ENCODE data around the gene NEK10.

Gene NEK10

DNA sequence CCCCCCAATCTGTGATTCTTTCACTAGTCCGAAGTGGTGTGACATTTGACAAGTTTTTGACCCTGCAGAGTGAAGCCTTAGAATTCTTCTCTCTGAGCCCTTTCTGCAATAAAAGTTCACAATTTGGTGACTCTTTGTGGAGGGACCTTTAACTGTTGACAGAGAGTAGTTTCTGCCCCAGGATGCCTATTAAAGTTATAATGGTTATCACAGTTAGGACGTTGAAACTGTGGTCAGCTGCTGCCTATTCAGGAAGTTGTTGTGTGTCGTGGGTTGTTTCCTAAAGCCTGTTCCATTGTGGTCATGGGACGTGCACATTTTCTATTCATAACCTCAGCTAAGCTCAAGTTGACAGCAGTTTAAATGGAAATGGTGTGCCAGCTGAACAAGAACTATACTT is 274.5 kb downstream of the NEK10 start:
- no peak for DNase-seq
- in situ Hi-C loops (cut with HindIII; ENCODE audit: low pct_ligation_motif_present, low pct_unique_long_range_greater_than_20kb, low sequenced_read_pairs) = no loop called here

DNA sequence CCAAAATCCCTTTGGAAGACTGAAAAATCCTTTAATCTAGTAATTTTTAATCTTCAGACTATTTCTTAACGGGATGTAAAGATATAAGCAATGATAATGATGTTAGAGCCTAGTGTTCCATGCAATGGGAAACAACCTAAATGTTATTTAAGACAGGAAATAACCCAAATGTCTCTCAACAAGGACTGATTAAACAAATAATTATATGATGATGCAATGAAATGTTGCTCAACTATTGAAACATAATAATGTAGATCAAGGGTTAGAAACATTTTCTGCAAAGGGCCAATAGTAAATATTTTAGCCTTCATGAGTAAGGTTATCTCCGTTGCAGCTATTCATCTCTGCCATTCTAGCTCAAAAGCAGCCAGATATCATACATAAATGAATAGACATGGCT is 275.4 kb downstream of the NEK10 start:
- in situ Hi-C loops (cut with HindIII; ENCODE audit: low pct_ligation_motif_present, low pct_unique_long_range_greater_than_20kb, low sequenced_read_pairs) = no loop called here

DNA sequence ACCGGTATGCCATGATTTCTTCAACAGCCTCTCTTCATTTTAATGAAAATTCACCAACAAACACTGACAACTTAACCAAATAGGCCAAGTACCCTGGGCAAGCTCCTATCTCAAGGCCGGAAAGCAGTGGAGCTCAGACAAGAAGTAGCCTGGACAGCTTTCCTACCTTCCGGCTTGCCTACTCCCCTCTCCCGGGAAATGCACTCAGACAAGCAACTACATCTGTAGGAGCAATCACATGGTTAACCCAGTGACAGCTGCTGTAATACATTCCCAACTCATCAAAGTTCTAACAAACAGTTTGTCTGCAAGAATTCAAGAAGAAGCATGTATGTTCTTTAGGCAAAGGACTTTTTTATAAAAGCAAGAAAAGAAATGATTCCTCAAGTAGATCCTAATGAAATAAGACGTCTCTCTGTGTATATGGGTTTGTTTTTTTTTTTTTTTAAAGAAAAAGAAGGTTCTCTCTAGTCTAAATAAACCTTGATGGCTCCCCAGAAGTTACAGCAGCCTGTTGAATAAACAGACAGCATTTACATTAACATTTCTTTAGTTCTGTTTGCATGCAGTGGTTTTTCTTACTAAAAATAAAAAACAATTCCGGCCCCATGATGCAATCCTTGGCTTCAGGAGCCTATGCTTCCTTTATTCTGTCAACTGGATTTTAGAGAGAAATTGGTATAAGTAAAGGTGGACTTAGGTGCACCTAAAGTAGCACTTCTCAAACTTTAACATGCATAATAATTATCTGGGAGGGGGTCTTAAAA is 278.7 kb downstream of the NEK10 start:
- in situ Hi-C loops (cut with HindIII; ENCODE audit: low pct_ligation_motif_present, low pct_unique_long_range_greater_than_20kb, low sequenced_read_pairs) = no loop called here
- no peak for DNase-seq

More for the DNA sequence above, 275.4 kb downstream of the NEK10 start:
- DNase-seq = no peak

DNA sequence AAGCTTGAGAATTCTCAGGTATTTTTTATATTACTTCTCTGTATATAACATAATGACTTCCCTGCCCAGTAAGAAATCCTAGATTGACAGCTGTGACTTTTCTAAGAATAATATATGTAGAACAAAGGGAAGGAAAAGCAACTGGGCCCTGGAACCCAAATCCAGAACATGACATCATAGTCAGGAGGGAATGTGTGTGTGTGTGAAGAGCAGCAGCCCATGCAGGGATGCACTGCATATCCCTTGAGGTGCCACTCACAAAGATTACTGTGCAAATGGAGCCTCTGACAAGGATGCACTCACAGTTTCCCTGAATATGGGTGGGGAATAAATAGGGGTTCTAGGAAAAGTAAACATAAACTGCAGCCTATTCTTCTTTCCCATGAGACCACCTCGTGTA is 279.5 kb downstream of the NEK10 start:
- no peak for DNase-seq
- in situ Hi-C loops (cut with HindIII; ENCODE audit: low pct_ligation_motif_present, low pct_unique_long_range_greater_than_20kb, low sequenced_read_pairs) = no loop called here

DNA sequence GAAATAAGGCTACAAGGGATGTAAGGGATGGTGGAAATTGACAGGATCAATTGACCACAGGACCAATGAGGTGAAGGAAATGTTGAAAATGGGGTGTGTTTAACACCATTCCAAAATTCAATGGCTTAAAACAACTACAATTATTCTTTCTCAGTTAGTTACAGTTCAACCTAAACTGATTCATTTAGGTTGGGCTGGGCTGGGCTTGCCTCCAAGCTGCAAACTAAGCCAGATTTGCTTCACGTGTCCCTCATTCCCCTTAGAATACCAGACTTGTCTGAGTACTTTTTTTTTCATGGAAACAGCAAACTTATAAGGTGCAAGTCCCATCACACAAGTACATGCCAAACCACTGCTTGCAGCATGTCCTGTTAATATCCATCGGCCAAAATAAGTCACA is 280.1 kb downstream of the NEK10 start:
- in situ Hi-C loops (cut with HindIII; ENCODE audit: low pct_ligation_motif_present, low pct_unique_long_range_greater_than_20kb, low sequenced_read_pairs) = no loop called here
- no peak for DNase-seq

DNA sequence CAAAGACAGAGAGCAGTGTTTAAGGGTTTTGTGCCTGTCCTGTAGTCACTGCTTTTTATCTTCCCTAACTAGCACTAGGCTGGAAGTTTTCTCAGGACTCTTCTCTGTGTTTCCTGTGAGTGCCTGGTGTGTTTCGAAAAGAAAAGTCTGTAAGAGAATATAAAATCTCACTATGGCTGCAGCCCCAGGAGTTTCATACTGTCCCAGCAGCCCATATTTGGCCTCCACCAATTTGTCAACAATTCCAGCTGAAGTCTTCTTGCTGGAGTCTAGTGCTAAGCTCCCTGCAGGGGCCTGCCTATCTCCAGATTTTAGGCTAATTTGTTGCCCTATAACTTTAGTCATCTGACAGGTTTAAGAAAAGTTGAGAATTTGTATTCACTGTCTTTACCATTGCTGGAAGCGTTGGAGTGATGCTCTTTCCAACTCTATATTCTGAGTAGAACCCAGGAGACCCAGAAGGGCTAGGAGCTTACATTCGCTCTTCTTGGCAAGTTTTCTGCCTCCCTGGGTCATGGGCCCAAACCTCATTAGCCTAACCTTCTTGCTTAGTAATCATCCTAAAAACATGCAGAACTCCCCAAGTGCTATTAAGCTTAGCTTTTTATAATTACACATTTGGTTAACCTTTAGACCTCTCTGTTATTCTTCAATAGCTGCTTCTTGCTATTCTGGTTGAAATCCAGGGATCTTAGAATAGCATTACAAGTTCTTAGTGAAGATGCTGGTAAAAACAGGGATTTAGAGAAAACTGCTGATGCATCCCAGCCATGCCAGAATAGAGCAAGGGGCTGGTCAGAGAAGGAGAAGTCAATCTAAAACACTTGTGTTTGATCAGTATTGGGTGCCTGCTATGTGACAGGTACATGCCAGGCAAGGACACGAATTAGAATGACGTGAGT is 283.1 kb downstream of the NEK10 start:
- DNase-seq = no peak
- in situ Hi-C loops (cut with HindIII; ENCODE audit: low pct_ligation_motif_present, low pct_unique_long_range_greater_than_20kb, low sequenced_read_pairs) = no loop called here

DNA sequence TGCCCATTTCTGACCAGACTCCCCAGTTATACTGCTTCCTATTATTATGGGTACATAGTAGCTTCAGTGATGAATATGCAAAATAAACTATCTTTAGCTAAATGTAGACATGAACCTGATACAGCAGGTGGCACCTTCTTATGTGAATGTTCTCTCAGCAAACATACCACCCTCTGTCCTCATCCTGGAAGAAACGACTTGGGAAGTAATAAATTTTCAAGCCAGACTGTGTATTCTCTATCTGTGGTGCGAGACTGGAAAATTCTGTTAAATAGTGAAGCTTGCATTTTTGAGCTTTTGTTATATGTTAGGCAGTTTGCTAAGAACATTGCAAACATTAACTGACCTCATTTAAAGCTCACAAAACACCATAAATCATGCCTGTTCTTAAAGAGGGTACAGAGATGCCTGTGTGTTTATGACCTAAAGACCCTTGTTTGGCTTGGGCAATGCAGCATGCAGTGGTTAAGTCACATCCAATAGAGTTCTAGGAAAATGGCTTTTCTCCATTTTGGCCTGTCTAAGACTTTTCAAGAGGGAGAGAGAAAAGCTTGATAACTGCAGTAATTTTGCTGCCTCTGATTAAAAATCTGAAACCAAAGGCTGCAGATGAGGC is 287.1 kb downstream of the NEK10 start:
- in situ Hi-C loops (cut with HindIII; ENCODE audit: low pct_ligation_motif_present, low pct_unique_long_range_greater_than_20kb, low sequenced_read_pairs) = no loop called here
- no peak for DNase-seq

DNA sequence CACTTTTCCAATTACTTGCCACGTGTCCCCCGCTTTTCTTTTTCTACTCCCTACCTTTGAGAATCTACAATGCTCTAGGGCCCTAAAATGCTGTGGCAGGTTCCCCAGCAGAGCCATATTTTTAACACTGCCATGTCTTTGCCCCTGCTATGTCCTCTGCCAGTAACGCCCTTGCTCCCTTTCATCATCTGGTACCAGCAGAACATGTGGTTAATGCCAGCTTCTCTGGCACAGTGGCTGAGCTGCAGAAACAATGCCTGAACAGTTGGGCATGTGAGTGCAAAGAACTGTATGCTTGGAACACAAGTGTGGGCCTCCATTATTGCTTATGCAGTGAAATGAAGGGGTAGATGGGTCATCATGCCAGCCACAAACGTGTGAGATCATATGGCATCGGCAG is 287.6 kb downstream of the NEK10 start:
- in situ Hi-C loops (cut with HindIII; ENCODE audit: low pct_ligation_motif_present, low pct_unique_long_range_greater_than_20kb, low sequenced_read_pairs) = no loop called here
- no peak for DNase-seq

DNA sequence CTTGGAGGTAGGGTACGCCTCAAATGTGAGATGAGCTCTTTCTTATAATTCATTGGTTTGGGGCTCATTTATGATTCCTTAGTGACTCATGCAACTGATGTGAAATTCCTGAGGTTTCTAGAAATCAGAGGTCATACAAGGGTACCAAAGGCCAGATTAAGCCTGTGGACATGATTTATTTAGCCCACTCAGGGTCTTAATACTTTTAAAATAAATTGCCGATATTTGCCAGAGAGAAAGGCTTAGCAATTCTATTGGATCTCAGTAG is 289.0 kb downstream of the NEK10 start:
- in situ Hi-C loops (cut with HindIII; ENCODE audit: low pct_ligation_motif_present, low pct_unique_long_range_greater_than_20kb, low sequenced_read_pairs) = no loop called here
- DNase-seq = no peak

DNA sequence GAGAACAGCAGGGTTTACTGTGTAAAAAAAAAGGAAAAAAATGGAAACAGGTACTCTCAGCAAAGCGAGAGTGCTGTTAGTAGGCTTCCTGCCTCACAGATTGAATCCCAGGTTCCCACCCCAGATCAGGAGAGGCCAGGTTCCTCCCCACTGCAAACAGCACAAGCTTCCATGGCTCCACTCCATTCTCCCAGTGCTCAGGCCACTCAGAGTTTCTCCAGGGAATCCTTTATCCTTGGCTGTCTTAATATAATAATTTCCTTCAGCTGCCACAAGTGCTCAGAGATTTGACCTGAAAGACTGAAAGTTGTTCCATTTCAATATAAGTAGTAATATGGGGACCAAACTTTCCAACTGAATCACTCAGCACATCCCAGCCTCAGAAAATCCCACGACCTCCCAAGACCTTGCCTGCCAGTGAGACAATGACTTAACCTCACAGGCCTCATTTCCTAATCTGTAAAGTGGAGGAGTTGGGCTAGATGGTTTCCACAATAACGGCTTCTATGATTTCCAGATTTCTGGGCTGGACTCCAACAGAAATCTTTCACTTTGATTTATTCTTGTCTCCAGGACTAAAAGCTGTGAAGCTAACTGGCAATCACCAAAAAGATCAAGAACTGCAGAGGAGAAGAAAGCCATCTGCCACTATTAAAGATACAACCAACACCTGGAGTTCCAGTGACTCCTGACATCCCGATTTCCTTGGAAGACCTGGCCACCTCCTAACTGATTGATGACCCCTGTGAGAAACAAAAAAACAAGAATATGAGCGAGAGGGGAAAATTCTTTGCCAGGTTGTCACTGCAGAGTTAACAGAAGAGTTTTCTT is 289.5 kb downstream of the NEK10 start:
- no peak for DNase-seq
- in situ Hi-C loops (cut with HindIII; ENCODE audit: low pct_ligation_motif_present, low pct_unique_long_range_greater_than_20kb, low sequenced_read_pairs) = no loop called here

DNA sequence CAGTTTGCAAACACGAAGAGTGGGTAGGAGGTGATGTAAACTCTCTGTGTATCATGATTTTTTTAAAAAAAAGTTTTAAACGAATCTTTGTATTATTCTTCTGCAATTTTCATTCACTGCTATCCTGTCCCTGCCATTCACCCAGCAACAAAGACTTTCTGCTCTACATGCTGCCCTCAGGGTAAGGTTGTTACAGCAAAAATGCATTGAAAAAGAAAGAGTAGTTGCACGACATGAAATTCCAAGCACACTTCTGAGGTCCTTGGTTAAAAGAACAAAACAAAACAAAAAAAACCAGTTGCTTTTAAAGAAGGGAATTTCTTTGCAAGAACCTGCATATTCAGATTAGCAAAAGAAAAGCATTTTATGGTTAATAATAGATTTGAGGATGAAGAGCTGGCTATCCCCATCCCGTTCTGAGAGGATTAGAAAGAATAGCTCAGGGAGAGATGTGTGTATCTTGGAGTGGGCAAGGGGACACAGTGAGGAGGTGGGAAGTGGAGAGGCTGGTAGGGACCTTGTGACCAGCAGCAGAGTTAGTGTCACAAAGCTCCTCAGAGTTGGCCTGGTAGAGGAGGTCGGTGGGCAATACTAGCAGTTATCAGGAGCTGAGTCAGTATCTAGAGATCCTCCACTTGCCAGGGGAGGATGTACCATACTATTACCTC is 290.8 kb downstream of the NEK10 start:
- DNase-seq = no peak
- in situ Hi-C loops (cut with HindIII; ENCODE audit: low pct_ligation_motif_present, low pct_unique_long_range_greater_than_20kb, low sequenced_read_pairs) = no loop called here

DNA sequence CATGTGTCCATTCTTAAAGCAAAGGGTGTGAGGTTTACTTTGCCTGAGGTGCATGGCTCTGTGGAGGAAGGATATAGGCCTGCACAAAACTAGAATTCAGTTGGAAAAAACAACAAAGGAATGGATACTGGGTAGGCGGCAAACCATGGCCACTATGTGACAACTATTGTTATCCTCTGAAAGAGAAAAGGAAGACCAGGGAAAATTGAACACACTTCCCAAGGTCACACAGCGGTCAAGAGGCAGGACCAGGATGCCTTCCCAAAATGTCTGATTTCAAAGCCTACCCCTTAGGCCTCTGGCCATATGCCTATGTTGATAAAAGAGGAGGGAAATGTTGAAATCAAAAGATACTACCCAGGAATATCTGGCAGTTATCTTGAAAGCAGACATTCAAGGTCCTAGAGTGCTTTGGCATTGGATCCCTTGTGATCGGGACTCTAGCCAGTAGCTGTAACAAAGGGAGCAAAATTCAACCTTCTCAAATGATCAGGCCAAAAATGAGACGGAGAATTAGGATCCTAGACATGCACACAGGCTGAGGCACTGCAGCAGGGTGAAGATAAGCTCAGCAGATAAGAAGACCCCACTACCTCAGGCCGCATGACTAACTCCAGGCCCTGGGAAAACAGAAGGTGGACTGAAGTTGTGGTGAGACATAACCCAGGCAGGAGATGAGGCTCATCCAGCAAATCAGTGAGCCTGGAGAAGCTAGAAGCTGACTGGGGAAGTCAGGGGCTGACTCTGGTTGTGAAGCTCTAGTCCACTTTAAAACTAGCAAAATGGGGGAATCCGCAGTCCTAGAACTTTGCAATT is 292.2 kb downstream of the NEK10 start:
- in situ Hi-C loops (cut with HindIII; ENCODE audit: low pct_ligation_motif_present, low pct_unique_long_range_greater_than_20kb, low sequenced_read_pairs) = no loop called here

DNA sequence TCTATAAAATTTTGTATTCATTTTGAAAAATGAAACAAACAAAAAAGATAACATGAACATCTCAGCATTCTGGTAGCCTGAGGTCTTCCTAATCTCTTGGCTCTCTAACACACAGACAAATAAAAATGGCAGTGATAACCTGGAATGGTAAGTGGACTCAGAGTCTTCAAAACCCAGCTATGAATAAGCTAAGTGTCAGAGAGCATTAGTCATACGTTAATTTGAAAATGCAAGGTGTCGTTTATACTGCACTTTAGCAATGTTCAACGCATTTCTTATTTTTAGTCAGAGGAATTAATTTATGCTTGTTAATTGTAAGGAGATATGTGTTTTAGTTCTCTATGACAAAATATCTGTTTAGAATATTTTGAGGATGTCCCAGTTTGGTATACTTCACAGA is 294.3 kb downstream of the NEK10 start:
- in situ Hi-C loops (cut with HindIII; ENCODE audit: low pct_ligation_motif_present, low pct_unique_long_range_greater_than_20kb, low sequenced_read_pairs) = no loop called here

More for the DNA sequence above, 292.2 kb downstream of the NEK10 start:
- no peak for DNase-seq

DNA sequence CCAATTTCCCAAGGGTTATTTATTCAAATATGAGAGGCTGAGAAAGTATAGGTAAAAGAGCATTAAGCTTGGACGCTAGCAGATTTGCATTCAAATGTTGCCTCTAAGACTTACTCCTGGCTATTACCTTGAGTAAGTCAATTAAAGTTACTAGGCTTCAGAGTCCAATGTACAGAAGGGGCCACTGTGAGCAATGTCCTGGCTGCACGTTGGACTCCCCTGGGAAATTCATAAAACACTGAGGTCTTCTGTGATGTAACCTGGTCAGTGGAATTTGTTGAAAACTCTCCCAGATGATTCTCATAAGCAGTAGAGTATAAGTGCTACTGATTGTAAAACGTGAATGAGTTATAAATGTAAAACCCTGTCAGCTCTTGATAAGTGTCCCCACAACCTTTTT is 295.3 kb downstream of the NEK10 start:
- no peak for DNase-seq
- in situ Hi-C loops (cut with HindIII; ENCODE audit: low pct_ligation_motif_present, low pct_unique_long_range_greater_than_20kb, low sequenced_read_pairs) = no loop called here

More for the DNA sequence above, 294.3 kb downstream of the NEK10 start:
- no peak for DNase-seq

DNA sequence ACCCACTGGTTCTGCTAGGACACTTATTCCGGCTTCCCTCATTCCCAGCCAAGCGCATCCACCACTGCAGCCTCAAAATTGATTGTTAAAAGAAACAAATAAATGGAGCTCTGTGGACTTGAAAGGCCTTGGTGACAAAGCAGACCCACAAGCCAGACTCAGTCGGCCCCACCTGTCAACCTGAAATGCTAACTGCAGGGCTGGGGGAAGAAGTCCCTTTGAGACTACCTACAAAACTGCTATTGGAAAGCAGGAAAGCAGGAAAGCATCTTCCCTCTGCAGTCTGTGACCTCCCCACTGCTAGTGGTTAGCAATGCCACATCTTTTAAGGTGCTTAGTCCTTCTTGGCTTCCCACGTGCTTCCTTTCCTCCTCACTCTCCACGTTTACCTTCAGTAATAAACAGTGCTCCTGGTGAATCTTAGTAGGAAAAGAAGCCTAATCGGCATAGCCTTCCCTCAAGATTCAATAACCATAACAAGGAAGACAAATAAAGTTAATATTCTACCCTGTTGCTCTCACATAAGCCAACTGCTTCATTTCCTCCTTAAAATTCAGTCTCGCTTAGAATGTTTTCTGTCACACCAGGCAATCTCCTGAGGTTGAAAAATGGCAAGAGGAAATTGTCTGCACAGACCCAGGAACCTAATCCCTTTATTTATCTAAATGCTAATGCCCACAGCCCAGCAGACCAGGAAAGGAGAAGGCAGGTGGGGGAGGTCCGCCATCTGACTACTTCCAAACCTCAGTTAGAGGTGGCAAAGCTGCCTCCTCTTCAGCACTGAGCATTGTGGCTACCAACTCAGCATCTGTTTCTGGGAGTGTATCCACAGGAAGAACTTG is 296.2 kb downstream of the NEK10 start:
- DNase-seq = no peak
- in situ Hi-C loops (cut with HindIII; ENCODE audit: low pct_ligation_motif_present, low pct_unique_long_range_greater_than_20kb, low sequenced_read_pairs) = no loop called here

DNA sequence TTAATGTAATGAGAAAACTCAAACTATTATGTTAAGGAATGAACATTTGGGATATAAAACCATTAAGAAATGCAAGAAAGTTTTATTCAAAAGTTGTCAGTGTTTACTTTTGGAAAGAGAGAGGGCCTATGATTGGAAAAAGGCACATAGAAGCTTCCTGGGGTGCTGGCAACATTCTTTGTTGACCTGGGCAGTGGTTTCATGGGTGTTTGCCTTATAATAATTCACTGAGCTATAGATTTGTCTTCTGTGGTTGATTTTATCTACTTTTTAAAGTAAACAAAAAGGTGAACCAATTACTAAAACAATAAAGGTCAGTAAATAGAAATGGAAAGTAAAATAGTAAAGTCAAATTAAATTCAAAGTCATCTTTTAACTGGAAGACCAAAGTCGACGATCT is 308.8 kb downstream of the NEK10 start:
- no peak for DNase-seq
- in situ Hi-C loops (cut with HindIII; ENCODE audit: low pct_ligation_motif_present, low pct_unique_long_range_greater_than_20kb, low sequenced_read_pairs) = no loop called here

All from ACHN (cell line).